Fibroblast of the aortic adventitia (primary cell): ENCODE data around the gene WNK2. TPM values are rescaled to one million over a fixed set of nuclear protein-coding genes. Genes with fewer than 3 reads are reported as not detected.
"Not testable (repeated sequence)": the region's sequence is repeated elsewhere in the genome, so short reads cannot be mapped to it uniquely, and the experiment has no call there.

Experiments
- DNase-seq: peaks from one replicate; pipeline ENCODE4 v3.0.0-alpha.2; 2010; ENCODE audit warnings: low read depth
- H3K4me3 ChIP-seq: 2 replicates; pipeline ENCODE4 v1.5.1; 2011; ENCODE audit warnings: low read depth, mild to moderate bottlenecking, control low read depth, low read length, moderate library complexity
- CTCF ChIP-seq: IDR thresholded peaks from 2 replicates; pipeline ENCODE4 v1.5.1; 2011; ENCODE audit warnings: mild to moderate bottlenecking, low read length, control low read depth, inconsistent platforms; ENCODE audit not compliant: insufficient read depth
- total RNA-seq: library from RNA; depleted of rRNA; stranded (reverse); fragments of >200 nt; gene quantifications from 2 replicates; pipeline ENCODE4 v1.2.3, GENCODE V29; 2012; ENCODE audit warnings: low replicate concordance

Gene WNK2
- total RNA-seq, 1 donor, result not detected

GRCh38 chr9:93141771-93142483 is 42.0 kb upstream of the WNK2 start:
- no peak for TF ChIP-seq CTCF
- DNase-seq, result no peak

DNA sequence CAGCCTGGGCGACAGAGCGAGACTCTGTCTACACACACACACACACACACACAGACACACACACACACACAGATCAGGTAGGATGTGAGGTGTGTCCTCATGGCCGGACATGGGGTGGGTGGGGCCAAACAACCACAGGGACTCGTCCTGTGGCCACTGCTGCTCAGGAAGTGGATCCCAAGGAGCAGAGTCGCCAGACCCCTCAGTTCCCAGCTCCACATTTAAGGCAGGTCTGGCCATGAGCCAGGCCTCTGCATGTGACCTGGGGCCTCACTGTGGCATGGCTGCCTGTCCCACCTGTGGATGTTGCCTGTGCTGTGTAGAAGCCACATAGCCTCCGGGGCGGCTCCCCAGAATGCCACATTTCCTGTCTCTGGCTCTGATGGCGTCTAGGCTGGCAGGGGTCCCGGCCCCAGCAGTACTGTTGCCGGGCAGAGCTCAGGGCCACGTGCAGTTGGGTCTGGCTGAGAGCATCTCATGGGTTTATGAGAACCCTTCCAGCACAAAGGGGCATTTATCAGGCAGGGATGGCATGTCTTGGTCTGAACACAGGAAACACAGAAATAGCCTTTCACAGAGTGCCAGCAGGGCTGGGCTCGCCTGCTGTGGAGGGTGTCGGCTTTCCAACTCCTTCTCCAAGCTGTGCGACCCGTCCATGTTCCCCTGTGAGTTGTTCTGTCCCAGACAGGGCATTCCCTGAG is 40.0 kb upstream of the WNK2 start:
- no peak for DNase-seq
- no peak overlapping the region for H3K4me3 ChIP-seq
- no peak for TF ChIP-seq CTCF

More at GRCh38 chr9:93141771-93142483, 42.0 kb upstream of the WNK2 start:
- no peak overlapping the region for H3K4me3 ChIP-seq

- not testable (repeated sequence) for H3K4me3 ChIP-seq, DNase-seq
Observed at GRCh38 chr9:93146696-93147095, 37.2 kb upstream of the WNK2 start.

DNA sequence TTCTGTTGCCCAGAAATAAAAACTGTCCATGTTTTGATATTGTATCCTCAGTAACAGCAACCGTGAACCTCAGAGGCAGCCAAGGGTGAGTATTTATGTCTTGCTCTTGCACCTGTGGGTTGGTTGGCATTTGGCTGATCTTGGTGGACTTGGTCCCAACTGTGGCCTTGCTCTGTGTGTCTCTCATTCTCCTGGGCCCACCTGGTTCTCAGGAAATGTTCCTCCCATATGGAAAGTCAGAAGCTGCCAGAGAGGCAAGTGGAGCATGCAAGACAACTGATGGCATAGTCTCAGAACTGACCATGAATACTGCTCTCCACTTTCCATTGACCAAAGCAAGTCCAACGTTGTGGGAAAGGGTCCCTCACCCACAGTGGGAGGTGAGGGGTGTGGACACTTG is 36.3 kb upstream of the WNK2 start:
- no peak for TF ChIP-seq CTCF
- no peak overlapping the region for H3K4me3 ChIP-seq
- no peak for DNase-seq

GRCh38 chr9:93148721-93149120 is 35.2 kb upstream of the WNK2 start:
- DNase-seq, result no peak

GRCh38 chr9:93149361-93149760 is 34.6 kb upstream of the WNK2 start:
- TF ChIP-seq CTCF, result no peak
- H3K4me3 ChIP-seq, result no peak overlapping the region
- DNase-seq, result no peak

More at GRCh38 chr9:93148721-93149120, 35.2 kb upstream of the WNK2 start:
- no peak overlapping the region for H3K4me3 ChIP-seq
- no peak for TF ChIP-seq CTCF

- no peak for DNase-seq
- no peak for TF ChIP-seq CTCF
Observed at GRCh38 chr9:93151097-93151784, 32.7 kb upstream of the WNK2 start.

More at GRCh38 chr9:93151097-93151784, 32.7 kb upstream of the WNK2 start:
- no peak overlapping the region for H3K4me3 ChIP-seq
